Renal cortex interstitium (tissue), 11 donors: ENCODE results near the gene PHAF1. TPM values are rescaled to one million over a fixed set of nuclear protein-coding genes. Genes with fewer than 3 reads are reported as not detected.

Source experiments
- DNase-seq, 11 donors: peaks; one replicate each; pipeline ENCODE4 v3.0.0-alpha.2; 2013; ENCODE audit warnings: low read depth in 9 of 11, low spot score in 4 of 11; ENCODE audit errors: extremely low read depth in 1 of 11
- polyA plus RNA-seq, 3 donors: library from polyadenylated mRNA; unstranded; fragments of 120-200 nt; gene quantifications; one replicate each; pipeline ENCODE4 v1.2.1, GENCODE V29; 2013; ENCODE audit not compliant: insufficient read length in 3 of 3

The PHAF1 gene
- polyA plus RNA-seq, 3 donors, result 23.9 to 28.2 (median 25.0) TPM

- DNase-seq, result no peak
Observed at GRCh38 chr16:67156143-67156844, 46.6 kb downstream of the PHAF1 start.

- no peak for DNase-seq
Observed at GRCh38 chr16:67157106-67157748, 47.5 kb downstream of the PHAF1 start.

GRCh38 chr16:67157892-67158635 lies 48.3 kb downstream of the PHAF1 start:
- no peak for DNase-seq

- no peak for DNase-seq
Observed at GRCh38 chr16:67158637-67159600, 49.2 kb downstream of the PHAF1 start.

- DNase-seq, result no peak
Observed at GRCh38 chr16:67161595-67162058, 51.9 kb downstream of the PHAF1 start.

- no peak for DNase-seq
Observed at GRCh38 chr16:67162506-67163163, 52.9 kb downstream of the PHAF1 start.

- no peak for DNase-seq
Observed at GRCh38 chr16:67163164-67163998, 53.6 kb downstream of the PHAF1 start.

- DNase-seq, result no peak
Observed at GRCh38 chr16:67163999-67164558, 54.3 kb downstream of the PHAF1 start.

GRCh38 chr16:67164599-67165061 lies 54.9 kb downstream of the PHAF1 start, which contains the start of gene HSF4:
Gene HSF4 (plus strand): TSS chr16:67164745. CDS start chr16:67164812, 67 bp downstream.
- no peak for DNase-seq

GRCh38 chr16:67165121-67166078 lies 55.7 kb downstream of the PHAF1 start:
- no peak for DNase-seq

GRCh38 chr16:67166110-67166547 lies 56.4 kb downstream of the PHAF1 start:
- no peak for DNase-seq

GRCh38 chr16:67166598-67167168 lies 56.9 kb downstream of the PHAF1 start:
- no peak for DNase-seq

- DNase-seq, result no peak
Observed at GRCh38 chr16:67167588-67167987, 57.8 kb downstream of the PHAF1 start.

- DNase-seq, result no peak
Observed at GRCh38 chr16:67169011-67169451, 59.3 kb downstream of the PHAF1 start.

- DNase-seq, result no peak
Observed at GRCh38 chr16:67169642-67170167, 60.0 kb downstream of the PHAF1 start.
